MG63 (cell line): ENCODE results near the gene NAV2. TPM values are rescaled to one million over a fixed set of nuclear protein-coding genes. Genes with fewer than 3 reads are reported as not detected.
"Not testable (repeated sequence)": the region's sequence is repeated elsewhere in the genome, so short reads cannot be mapped to it uniquely, and the experiment has no call there.

Experiments
- DNase-seq: peaks from one replicate; pipeline ENCODE4 v3.0.0-alpha.2; 2020
- H3K27me3 ChIP-seq: fragments of 250-450 bp; sonication (Bioruptor Pico); 2 replicates; pipeline ENCODE4 v1.5.1; 2020; ENCODE audit warnings: mild to moderate bottlenecking, moderate library complexity
- H3K36me3 ChIP-seq: fragments of 250-450 bp; sonication (Bioruptor Pico); 2 replicates; pipeline ENCODE4 v1.5.1; 2020; ENCODE audit warnings: mild to moderate bottlenecking, moderate library complexity
- H3K4me3 ChIP-seq: fragments of 250-450 bp; sonication (Bioruptor Pico); 2 replicates; pipeline ENCODE4 v1.5.1; 2020; ENCODE audit warnings: mild to moderate bottlenecking, moderate library complexity
- H3K9me3 ChIP-seq: fragments of 250-450 bp; sonication (Bioruptor Pico); 2 replicates; pipeline ENCODE4 v1.5.1; 2020; ENCODE audit warnings: mild to moderate bottlenecking, moderate library complexity
- total RNA-seq: library from RNA; depleted of rRNA; stranded (reverse); fragments of >200 nt; shearing (Covaris generic); gene quantifications from 2 replicates; pipeline ENCODE4 v1.2.3, GENCODE V29; 2014; ENCODE audit warnings: low replicate concordance

Gene NAV2
- total RNA-seq, 1 experiment from 2014 or later = 3.7 TPM

DNA sequence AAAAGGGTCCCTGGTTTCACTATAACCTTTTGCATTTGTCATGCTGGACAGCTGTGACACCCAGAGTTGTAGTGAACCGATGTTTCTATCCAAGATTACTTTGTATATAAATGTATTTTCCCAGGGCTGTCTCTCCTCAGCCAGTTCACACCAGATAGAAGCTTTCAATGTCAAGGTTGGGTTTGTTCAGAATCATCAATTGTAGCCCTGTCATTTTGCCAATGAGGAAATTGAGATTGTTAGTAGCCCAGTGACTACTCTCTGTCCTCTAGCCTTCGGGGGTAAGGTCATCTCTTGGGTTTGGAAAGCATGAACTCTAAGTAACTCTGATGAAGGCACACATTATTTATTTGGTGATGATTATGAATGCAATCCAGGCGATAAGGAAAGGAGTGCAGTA lies 282.0 kb downstream of the NAV2 start:
- DNase-seq = no peak
- Histone ChIP-seq H3K36me3 (peaks cover 69% of the 10 kb centered on the region), H3K27me3 (no peaks in the 10 kb centered on the region), H3K9me3 (no peaks in the 10 kb centered on the region), H3K4me3 (no peak overlapping the region)

DNA sequence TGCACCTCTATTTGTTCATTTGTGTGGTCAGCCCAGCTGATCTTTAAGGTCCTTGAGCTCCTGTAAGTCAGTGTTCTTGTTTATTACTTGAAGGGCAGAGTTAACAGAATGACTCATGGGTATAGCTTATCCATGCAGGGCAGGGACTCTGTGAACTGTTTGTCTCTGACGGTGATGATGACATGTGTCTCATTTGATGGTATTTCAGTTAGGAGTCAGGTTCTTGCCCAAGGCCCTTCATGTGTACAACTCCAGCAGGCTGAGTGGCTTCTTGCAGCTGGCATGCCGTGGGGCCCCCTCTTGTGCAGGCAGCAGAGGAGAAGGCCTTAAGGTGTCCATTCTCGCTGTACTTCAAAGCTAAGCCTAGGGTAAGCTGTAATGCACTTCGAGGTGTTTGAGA lies 282.5 kb downstream of the NAV2 start:
- Histone ChIP-seq H3K9me3 (no peaks in the 10 kb centered on the region), H3K36me3 (peaks cover 68% of the 10 kb centered on the region), H3K4me3 (no peak overlapping the region), H3K27me3 (no peaks in the 10 kb centered on the region)
- peak; percentile 15 for DNase-seq

DNA sequence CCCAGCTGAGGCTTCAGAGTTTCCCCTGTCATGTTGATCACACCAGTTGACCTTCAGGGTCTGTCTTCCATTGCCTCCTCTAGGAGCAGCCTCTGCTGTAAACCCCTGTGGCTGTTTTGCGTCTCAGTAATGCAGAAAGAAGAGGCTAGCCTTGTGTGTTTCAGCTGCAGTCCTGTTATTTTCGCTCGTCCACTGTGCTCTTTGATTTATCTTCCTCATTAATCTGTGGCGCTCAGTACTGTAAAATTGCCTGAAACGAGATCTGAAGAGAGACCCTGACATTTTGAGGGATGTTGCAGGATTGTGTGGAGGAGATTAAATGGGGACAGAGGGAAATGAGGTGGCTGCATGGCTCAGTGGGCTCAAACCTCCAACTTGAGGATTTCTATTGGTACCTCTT lies 283.9 kb downstream of the NAV2 start:
- H3K36me3 ChIP-seq = peaks cover 58% of the 10 kb centered on the region
- H3K27me3 ChIP-seq = no peaks in the 10 kb centered on the region
- no peaks in the 10 kb centered on the region for H3K9me3 ChIP-seq
- no peak overlapping the region for H3K4me3 ChIP-seq
- no peak for DNase-seq

DNA sequence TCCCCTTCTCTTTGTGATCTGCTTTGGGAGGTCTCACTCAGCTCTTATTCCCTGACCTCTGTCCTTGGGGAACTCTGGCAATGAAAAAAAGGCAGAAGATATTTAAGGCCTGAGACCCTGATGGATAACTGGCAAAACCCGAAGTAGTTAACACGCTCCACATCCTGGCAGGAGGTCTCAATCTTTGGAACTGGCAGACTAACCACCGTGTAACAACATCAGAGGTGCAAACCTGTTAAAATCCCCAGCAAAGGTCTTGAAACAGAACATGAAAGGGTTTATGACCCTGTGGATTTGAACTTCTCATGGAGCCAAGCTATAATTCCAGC lies 287.3 kb downstream of the NAV2 start:
- peaks cover 60% of the 10 kb centered on the region for H3K36me3 ChIP-seq
- H3K4me3 ChIP-seq = no peak overlapping the region
- DNase-seq = no peak
- no peaks in the 10 kb centered on the region for H3K27me3 ChIP-seq
- no peaks in the 10 kb centered on the region for H3K9me3 ChIP-seq

DNA sequence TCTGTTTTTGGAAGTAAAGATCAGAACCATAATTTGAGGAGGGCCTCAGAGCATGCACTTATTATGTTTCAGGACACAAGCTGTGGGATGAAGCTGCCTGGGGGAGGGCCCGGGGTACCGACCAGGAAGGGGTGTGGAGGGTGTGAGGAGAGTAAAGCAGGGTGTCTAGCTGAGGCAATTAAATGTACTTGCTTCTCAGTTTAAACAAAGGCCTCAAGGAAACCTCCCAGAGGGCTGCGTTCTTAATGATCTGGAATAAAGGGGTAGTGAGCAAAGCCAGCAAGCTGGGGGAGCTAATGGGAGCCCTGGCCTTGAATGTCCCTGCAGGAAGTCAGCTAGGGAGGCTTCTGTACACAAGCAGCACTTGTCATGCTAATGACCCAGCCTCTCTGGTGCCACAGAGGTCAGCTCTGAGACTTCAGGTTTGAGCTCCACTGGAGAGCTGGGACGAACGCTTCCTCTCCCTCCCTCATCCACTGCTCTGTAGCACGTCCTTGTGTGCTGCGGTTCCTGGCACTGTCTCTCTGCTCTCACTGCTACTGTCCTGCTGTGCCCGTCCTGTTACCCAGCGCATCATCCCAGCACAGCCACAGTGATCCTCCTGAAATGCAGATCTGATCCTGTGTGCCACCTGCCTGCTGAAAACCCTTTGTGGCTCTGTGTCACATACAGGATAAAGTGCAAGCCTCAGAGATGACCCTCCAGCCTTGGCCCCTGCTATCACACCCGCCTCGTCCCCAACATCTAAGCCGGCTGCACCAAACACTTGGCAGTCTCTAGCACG lies 287.9 kb downstream of the NAV2 start:
- Histone ChIP-seq H3K9me3 (no peaks in the 10 kb centered on the region), H3K27me3 (no peaks in the 10 kb centered on the region), H3K4me3 (no peak overlapping the region), H3K36me3 (peaks cover 56% of the 10 kb centered on the region)
- DNase-seq = no peak

DNA sequence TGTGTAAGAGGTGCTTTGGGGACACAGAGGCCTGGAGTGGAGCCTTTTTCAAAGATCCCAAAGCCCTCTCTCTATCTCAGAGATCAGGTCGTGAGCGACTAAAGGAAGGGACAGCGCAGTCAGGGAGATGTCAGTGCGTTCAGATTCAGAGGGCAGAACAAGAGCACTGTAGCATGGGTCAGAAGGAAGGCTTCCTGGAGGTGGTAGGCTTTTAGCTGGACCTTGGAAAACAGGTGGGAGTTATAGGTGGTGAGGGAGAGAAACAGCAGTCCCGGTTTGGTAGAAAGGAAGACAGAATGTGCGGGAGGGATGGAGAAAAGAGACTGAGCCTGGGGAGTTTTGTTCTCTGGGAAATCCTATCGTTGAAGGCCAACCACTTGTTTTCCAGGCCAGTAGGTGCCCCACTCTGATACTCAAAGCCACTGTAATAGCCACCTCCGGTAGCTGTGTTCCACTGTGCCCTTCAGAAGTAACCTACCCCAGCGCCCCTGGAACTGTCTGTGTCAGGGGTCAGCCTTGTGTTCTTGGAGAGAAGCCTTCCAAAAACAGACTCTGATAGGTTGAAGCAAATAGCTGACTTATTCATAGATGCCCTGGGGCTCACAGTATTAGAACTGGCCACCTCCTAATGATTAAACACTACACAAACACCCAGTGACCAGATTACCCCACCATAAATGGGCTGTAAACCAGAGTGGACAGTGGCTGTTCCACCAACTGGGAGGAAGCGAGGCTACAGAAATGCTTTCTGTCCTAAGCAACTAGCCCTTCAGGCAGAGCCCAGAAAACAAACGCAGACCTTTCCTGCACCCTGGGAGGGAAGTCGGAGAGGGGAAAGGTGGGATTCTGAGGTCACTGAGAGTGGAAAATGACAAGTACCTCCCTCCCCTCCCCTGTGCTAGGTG lies 289.9 kb downstream of the NAV2 start:
- no peak overlapping the region for H3K4me3 ChIP-seq
- peaks cover 51% of the 10 kb centered on the region for H3K36me3 ChIP-seq
- H3K9me3 ChIP-seq = no peaks in the 10 kb centered on the region
- no peak for DNase-seq
- no peaks in the 10 kb centered on the region for H3K27me3 ChIP-seq

DNA sequence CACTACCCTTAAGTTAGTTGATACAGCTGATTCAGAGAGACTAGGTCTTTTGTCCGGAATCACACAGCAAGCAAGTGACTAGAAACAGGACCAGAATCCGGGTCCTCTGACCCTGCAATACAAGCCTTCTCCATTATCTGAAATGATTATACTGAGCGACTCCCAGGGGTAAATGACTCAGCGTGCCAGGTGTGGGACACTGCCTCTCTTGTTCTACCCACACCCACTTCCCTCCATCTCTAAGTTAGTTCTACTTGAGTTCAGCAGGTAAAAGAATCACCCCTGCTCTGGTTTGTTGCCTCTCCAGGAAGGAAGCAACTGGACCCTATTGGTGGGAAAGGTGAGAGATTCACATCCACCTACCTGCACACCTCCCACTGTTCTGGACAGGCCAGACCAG lies 290.7 kb downstream of the NAV2 start:
- Histone ChIP-seq H3K4me3 (no peak overlapping the region), H3K36me3 (peaks cover 50% of the 10 kb centered on the region), H3K27me3 (no peaks in the 10 kb centered on the region), H3K9me3 (no peaks in the 10 kb centered on the region)
- DNase-seq = no peak

DNA sequence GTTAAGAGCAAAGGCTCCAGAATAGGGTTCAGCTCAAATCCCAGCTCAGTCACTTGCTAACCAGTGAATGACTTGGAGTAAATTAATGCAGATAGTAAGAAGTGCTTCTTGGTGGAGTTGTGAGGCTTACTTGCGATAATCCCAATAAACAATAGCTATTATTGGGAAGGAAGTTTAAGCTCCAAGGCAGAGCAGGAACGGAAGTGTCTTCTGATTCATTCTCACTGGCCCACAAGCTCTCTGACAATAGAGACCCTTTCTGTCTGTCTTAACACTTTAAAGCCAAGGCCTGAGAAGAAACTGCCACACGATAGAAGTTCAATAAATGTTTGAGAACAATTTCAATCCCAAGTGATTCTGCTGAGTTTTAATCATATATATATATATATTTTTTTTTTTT lies 292.2 kb downstream of the NAV2 start:
- Histone ChIP-seq H3K4me3 (no peak overlapping the region), H3K36me3 (peaks cover 43% of the 10 kb centered on the region), H3K27me3 (no peaks in the 10 kb centered on the region), H3K9me3 (no peaks in the 10 kb centered on the region)
- DNase-seq = no peak

DNA sequence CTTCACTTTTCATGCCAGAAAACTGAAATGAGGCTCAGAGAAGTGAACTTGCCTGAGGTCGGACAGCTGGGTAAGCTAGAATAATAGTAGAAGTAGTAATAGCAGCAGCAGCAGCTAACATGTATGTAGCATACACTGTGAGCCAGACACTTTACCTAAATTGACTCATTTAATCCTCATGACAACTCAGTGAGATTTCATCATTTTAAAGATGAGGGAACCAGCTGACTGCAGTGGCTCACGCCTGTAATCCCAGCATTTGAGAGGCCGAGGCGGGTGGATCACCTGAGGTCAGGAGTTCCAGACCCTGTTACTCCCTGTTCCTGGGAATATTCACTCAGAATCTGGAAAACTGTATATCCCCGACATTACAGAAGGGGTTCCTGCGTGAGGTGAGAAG lies 293.1 kb downstream of the NAV2 start:
- Histone ChIP-seq H3K9me3 (no peaks in the 10 kb centered on the region), H3K36me3 (peaks cover 36% of the 10 kb centered on the region), H3K27me3 (no peaks in the 10 kb centered on the region), H3K4me3 (no peak overlapping the region)
- DNase-seq = no peak

DNA sequence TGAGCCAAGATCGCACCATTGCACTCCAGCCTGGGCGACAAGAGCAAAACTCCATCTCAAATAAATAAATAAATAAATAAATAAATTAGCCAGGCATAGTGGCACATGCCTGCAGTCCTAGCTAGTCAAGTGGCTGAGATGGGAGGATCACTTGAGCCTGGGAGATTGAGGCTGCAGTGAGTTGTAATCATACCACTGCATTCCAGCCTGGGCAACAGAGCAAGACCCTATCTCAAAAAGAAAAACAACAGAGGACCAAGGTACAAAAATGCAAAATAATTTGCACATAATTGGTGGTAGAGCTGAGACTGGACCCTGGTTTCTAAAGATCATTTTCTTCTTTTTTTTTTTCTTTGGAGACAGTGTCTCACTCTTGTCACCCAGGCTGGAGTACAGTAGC lies 294.0 kb downstream of the NAV2 start:
- H3K4me3 ChIP-seq, H3K27me3 ChIP-seq, DNase-seq, H3K9me3 ChIP-seq: not testable (repeated sequence)
- H3K36me3 ChIP-seq = peaks cover 41% of the 10 kb centered on the region

DNA sequence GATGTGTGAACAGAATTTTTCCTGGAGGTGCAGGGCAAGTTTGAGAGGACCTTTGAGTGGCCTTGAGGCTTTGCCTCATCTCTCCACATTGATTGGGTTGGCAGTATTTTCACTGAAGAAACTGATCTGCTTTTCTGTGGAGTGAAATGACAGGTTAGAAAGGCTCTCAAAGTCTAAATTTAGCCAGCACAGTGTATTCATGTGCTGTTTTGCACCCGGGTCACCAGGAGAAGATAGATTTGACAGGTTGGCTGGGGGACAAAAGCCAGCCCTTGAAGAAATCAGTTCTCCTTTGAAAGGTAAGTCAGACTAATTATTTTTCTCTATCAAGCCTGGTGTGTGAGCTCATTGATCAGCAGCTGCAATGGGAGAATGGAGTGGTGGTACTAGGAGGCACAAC lies 294.7 kb downstream of the NAV2 start:
- DNase-seq = no peak
- no peak overlapping the region for H3K4me3 ChIP-seq
- H3K27me3 ChIP-seq = no peaks in the 10 kb centered on the region
- H3K9me3 ChIP-seq = no peaks in the 10 kb centered on the region
- H3K36me3 ChIP-seq = peaks cover 42% of the 10 kb centered on the region

DNA sequence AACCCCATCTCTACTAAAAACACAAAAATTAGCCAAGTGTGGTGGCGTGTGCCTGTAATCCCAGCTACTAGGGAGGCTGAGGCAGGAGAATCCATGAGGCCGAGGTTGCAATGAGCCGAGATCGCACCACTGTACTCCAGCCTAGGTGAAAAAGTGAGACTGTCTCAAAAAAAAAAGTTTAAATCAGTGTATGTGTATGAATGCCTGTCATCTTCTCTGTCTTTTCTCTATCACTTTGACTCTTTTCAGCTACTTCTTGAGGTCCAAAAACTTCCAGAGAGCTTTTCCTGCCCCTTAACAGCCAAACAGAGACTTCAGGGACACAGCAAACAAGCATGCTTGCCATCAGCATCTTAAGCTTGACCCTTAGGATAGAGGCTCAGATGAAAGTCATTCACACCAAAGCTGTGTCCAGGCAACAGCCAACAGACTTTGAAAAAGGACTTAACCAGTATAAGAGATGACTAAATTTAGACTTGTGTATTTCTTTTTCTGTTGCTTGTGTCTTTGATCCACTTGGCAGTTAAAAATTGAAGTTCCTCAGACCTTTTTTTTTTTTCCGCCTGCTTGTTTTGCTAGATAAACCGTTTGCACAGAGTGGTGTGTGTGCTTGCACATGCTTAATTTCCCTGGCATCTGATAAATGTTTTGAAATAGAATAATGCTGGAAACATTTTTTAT lies 295.7 kb downstream of the NAV2 start:
- peaks cover 42% of the 10 kb centered on the region for H3K36me3 ChIP-seq
- H3K27me3 ChIP-seq = no peaks in the 10 kb centered on the region
- H3K4me3 ChIP-seq = no peak overlapping the region
- H3K9me3 ChIP-seq = no peaks in the 10 kb centered on the region
- DNase-seq = no peak

DNA sequence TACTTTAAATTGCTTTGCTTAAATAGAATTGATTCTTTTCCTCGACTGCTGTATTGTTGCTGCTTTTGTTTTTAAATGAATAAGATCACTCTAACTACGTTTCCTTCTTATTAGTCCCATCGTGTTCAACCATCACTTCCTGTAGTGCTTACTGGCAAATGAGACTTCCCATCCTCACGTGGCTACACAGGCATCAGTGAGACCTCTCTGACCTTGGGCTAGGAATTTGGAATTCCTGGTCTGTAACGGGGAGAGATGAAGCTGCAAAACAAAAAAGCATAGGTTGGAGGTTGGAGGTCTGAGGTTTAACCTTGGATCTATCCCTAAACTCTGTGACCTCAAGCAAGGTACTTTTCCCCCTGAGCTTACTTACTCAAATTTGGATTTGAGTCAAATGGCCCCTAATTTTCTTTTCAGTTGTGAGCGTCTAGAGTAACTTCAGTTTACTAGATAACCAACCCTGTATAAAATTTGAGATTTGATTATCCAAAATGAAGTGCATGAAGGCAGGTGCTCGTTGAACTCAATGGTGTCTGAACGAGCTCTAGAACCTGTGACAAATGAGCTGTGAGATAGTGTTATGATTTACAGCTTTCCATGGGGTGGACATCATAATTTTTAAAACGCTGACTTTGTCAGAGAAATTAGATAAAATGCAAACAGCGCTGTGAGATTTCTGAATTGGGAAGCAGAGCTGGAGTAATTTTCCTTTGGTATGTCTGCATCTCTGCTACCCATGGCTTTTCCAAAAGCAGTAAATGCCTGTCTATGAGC lies 296.4 kb downstream of the NAV2 start:
- Histone ChIP-seq H3K4me3 (no peak overlapping the region), H3K27me3 (no peaks in the 10 kb centered on the region), H3K36me3 (peaks cover 40% of the 10 kb centered on the region), H3K9me3 (no peaks in the 10 kb centered on the region)
- DNase-seq = no peak

DNA sequence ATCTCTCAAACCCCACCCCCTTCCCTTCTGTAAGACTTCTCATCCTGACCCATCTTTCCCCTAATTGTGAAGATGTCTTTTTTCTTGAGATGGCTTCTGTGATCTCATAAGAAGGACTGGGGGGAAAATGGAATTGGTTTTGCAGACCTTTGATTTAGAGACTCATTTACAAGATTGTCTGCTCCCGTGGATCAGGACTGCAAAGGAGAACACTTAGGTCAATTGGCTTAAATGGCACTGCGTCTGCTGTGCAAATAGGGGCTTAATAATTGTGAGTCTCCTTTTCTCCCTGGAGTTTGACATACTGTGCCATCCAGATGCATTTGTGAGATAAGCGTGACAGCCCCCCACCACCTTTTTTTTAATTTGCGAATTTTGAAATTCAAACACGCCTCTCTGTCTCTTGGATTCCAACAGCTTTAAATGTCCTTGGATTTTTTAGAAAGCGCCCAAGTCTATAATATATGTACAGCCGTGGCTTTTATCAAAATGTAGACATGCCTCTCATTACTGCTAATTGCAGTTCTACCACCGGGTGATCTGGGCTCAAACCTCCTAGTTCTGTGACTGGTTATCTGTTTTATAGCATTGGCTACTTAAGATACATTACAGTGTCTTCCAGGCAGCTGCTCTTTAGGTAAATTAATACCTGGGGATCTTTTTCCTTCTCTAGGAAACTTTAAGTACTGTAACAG lies 297.7 kb downstream of the NAV2 start:
- H3K4me3 ChIP-seq = no peak overlapping the region
- peaks cover 32% of the 10 kb centered on the region for H3K36me3 ChIP-seq
- no peak for DNase-seq
- H3K27me3 ChIP-seq = no peaks in the 10 kb centered on the region
- no peaks in the 10 kb centered on the region for H3K9me3 ChIP-seq

DNA sequence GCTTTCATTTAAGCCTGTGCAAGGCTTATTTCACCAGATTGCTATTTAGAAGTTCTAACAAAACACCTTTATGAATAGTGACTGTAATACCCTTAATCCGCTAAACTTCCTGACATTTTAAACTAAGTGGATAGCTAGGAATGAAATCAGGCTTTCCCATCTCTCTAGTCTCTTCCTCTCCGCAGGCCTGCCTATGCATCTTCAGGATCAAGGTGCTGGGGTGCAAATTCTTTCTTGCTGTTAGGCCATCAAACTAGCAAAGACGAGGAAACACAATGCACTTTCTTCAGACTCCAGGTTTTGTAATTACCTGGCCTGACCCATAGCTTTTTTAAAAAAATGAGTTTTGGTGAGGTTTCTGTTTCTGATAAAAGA lies 298.2 kb downstream of the NAV2 start:
- no peaks in the 10 kb centered on the region for H3K9me3 ChIP-seq
- peaks cover 30% of the 10 kb centered on the region for H3K36me3 ChIP-seq
- no peaks in the 10 kb centered on the region for H3K27me3 ChIP-seq
- no peak for DNase-seq
- no peak overlapping the region for H3K4me3 ChIP-seq

DNA sequence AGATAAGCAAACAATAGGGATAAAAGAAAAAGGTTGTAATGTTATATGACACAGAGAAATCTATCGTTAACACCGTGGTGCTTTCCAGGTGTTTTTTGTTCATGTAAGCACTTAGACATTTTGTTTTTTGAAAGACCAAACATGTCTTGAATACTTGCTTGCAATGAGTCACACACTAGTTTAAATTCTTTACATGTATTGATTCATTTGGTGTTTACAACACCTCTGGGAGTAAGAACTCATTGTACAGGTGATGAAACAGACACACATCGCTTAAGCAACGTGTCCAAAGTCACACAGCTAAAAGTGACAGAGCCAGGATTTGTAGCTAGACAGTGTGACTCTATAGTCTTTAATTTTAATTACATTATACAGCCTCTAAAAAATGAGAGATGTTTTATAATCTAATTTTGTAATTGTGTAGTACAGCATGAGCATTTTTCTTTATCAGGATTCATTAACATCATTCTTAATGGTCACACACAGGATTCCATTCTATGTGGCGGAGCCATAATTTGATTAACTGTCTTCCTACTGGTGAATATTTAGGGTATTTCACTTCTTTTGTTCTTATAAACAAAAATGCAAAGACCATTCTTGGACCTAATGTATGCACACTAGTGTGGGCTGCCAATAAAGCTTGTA lies 298.8 kb downstream of the NAV2 start:
- peaks cover 35% of the 10 kb centered on the region for H3K36me3 ChIP-seq
- no peak for DNase-seq

More for the DNA sequence above, 298.8 kb downstream of the NAV2 start:
- no peak overlapping the region for H3K4me3 ChIP-seq
- H3K27me3 ChIP-seq = no peaks in the 10 kb centered on the region
- no peaks in the 10 kb centered on the region for H3K9me3 ChIP-seq
